H9 (cell line): ENCODE measurements around the gene OLA1. TPM values are rescaled to one million over a fixed set of nuclear protein-coding genes. Genes with fewer than 3 reads are reported as not detected.

Source experiments
- DNase-seq: peaks from one replicate; pipeline ENCODE4 v3.0.0-alpha.2; 2017
- H2AFZ ChIP-seq: one replicate; pipeline ENCODE4 v1.6.1; 2013; ENCODE audit warnings: mild to moderate bottlenecking, low read length, control low read depth, moderate library complexity
- H2AK5ac ChIP-seq: 2 replicates; pipeline ENCODE4 v1.6.1; 2013; ENCODE audit warnings: low read length, control low read depth, mixed read lengths; ENCODE audit not compliant: insufficient read length
- H2BK120ac ChIP-seq: one replicate; pipeline ENCODE4 v1.6.1; 2013; ENCODE audit warnings: low read depth, mild to moderate bottlenecking, low read length, control low read depth, inconsistent platforms; ENCODE audit not compliant: poor library complexity, severe bottlenecking
- H2BK12ac ChIP-seq: 2 replicates; pipeline ENCODE4 v1.6.1; 2013; ENCODE audit warnings: low read length, control low read depth, mixed read lengths, low read depth; ENCODE audit not compliant: insufficient read length
- H2BK15ac ChIP-seq: 2 replicates; pipeline ENCODE4 v1.6.1; 2013; ENCODE audit warnings: low read depth, low read length, control low read depth
- H2BK20ac ChIP-seq: one replicate; pipeline ENCODE4 v1.6.1; 2013; ENCODE audit warnings: low read depth, mild to moderate bottlenecking, low read length, control low read depth, inconsistent platforms; ENCODE audit not compliant: poor library complexity, severe bottlenecking
- H2BK5ac ChIP-seq: 2 replicates; pipeline ENCODE4 v1.6.1; 2013; ENCODE audit warnings: low read length, control low read depth, mixed read lengths; ENCODE audit not compliant: insufficient read length
- H3K14ac ChIP-seq: 2 replicates; pipeline ENCODE4 v1.6.1; 2013; ENCODE audit warnings: low read length, control low read depth; ENCODE audit not compliant: insufficient read depth
- H3K18ac ChIP-seq: 2 replicates; pipeline ENCODE4 v1.6.1; 2013; ENCODE audit warnings: low read depth, mild to moderate bottlenecking, mixed read lengths, low read length, control low read depth; ENCODE audit not compliant: insufficient read length
- H3K23ac ChIP-seq: 2 replicates; pipeline ENCODE4 v1.6.1; 2013; ENCODE audit warnings: low read length, control low read depth, mixed read lengths, low read depth; ENCODE audit not compliant: insufficient read length
- H3K23me2 ChIP-seq: 2 replicates; pipeline ENCODE4 v1.6.1; 2013; ENCODE audit warnings: low read depth, mild to moderate bottlenecking, mixed read lengths, low read length, control low read depth; ENCODE audit not compliant: insufficient read length, poor library complexity, severe bottlenecking
- H3K27ac ChIP-seq: 2 replicates; pipeline ENCODE4 v1.5.1; 2013; ENCODE audit warnings: low read length, control low read depth, mixed read lengths, low read depth; ENCODE audit not compliant: insufficient read length
- H3K27me3 ChIP-seq: 2 replicates; pipeline ENCODE4 v1.6.1; 2013; ENCODE audit warnings: low read length, control low read depth, inconsistent platforms; ENCODE audit not compliant: insufficient read depth
- H3K4ac ChIP-seq: 2 replicates; pipeline ENCODE4 v1.6.1; 2013; ENCODE audit warnings: low read depth, mild to moderate bottlenecking, control low read depth, inconsistent platforms, low read length, moderate library complexity
- H3K4me1 ChIP-seq: 2 replicates; pipeline ENCODE4 v1.6.1; 2013; ENCODE audit warnings: low read length, control low read depth, inconsistent platforms; ENCODE audit not compliant: insufficient read depth
- H3K4me2 ChIP-seq: 2 replicates; pipeline ENCODE4 v1.6.1; 2013; ENCODE audit warnings: low read length, control low read depth, mixed read lengths; ENCODE audit not compliant: insufficient read length, insufficient read depth
- H3K56ac ChIP-seq: 2 replicates; pipeline ENCODE4 v1.6.1; 2013; ENCODE audit warnings: low read depth, mild to moderate bottlenecking, mixed read lengths, low read length, control low read depth; ENCODE audit not compliant: insufficient read length
- H3K79me1 ChIP-seq: 2 replicates; pipeline ENCODE4 v1.6.1; 2013; ENCODE audit warnings: low read depth, mild to moderate bottlenecking, moderate library complexity, low read length, control low read depth, inconsistent platforms; ENCODE audit not compliant: insufficient read depth, poor library complexity, severe bottlenecking
- H3K79me2 ChIP-seq: 2 replicates; pipeline ENCODE4 v1.6.1; 2013; ENCODE audit warnings: low read length, control low read depth, inconsistent platforms; ENCODE audit not compliant: insufficient read depth
- H3K9ac ChIP-seq: 2 replicates; pipeline ENCODE4 v1.6.1; 2013; ENCODE audit warnings: low read length, control low read depth, mixed read lengths; ENCODE audit not compliant: insufficient read length; ENCODE audit errors: extremely low read depth
- H3K9me3 ChIP-seq: one replicate; pipeline ENCODE4 v1.6.1; 2013; ENCODE audit warnings: low read depth, low read length, inconsistent platforms; ENCODE audit not compliant: control insufficient read depth
- H3T11ph ChIP-seq: one replicate; pipeline ENCODE4 v1.6.1; 2013; ENCODE audit warnings: mild to moderate bottlenecking, low read length, control low read depth, inconsistent platforms
- H4K20me1 ChIP-seq: one replicate; pipeline ENCODE4 v1.6.1; 2013; ENCODE audit not compliant: control insufficient read depth, insufficient read length, insufficient read depth
- H4K5ac ChIP-seq: 2 replicates; pipeline ENCODE4 v1.6.1; 2013; ENCODE audit warnings: low read depth, mild to moderate bottlenecking, mixed read lengths, low read length, control low read depth; ENCODE audit not compliant: insufficient read length
- H4K8ac ChIP-seq: replicated peaks from 2 replicates; pipeline ENCODE4 v1.6.1; 2013; ENCODE audit warnings: low read length, control low read depth, mixed read lengths, low read depth; ENCODE audit not compliant: insufficient read length
- H4K91ac ChIP-seq: 2 replicates; pipeline ENCODE4 v1.6.1; 2013; ENCODE audit warnings: low read depth, mild to moderate bottlenecking, moderate library complexity, mixed read lengths, low read length, control low read depth; ENCODE audit not compliant: insufficient read length
- H3K27ac Mint-ChIP-seq, 3 experiments: 2 replicates in 2 of 3; 3 replicates in 1 of 3; pipeline ENCODE4 v1.8.0; 2020 to 2021; ENCODE audit warnings: mixed read lengths in 3 of 3, mild to moderate bottlenecking in 1 of 3, moderate library complexity in 1 of 3
- H3K27me3 Mint-ChIP-seq: 2 replicates; pipeline ENCODE4 v1.8.0; 2021; ENCODE audit warnings: low read depth, mild to moderate bottlenecking, moderate library complexity, mixed read lengths
- H3K36me3 Mint-ChIP-seq, 3 experiments: 2 replicates in 2 of 3; 3 replicates in 1 of 3; pipeline ENCODE4 v1.8.0; 2020 to 2021; ENCODE audit warnings: low read depth in 3 of 3, mixed read lengths in 3 of 3; ENCODE audit not compliant: insufficient read depth in 1 of 3
- H3K4me1 Mint-ChIP-seq, 2 experiments: 2 replicates each; pipeline ENCODE4 v1.8.0; 2020; ENCODE audit warnings: mixed read lengths in 2 of 2
- H3K4me3 Mint-ChIP-seq, 2 experiments: 2 replicates in 1 of 2; 3 replicates in 1 of 2; pipeline ENCODE4 v1.8.0; 2020 to 2021; ENCODE audit warnings: mild to moderate bottlenecking in 2 of 2, mixed read lengths in 2 of 2, moderate library complexity in 1 of 2
- H3K9me3 Mint-ChIP-seq, 2 experiments: 2 replicates in 1 of 2; 3 replicates in 1 of 2; pipeline ENCODE4 v1.8.0; 2020; ENCODE audit warnings: mild to moderate bottlenecking in 2 of 2, mixed read lengths in 2 of 2, moderate library complexity in 1 of 2
- WGBS: extraction: QIAGEN DNeasy Blood & Tissue Kit; methylation state at CpG from one replicate; pipeline ENCODE4 v1.1.7; 2013; ENCODE audit warnings: missing lambda C conversion rate, low lambda C conversion rate, mixed read lengths; ENCODE audit not compliant: insufficient read length; ENCODE audit errors: extremely low coverage; 5-methylcytosine and 5-hydroxymethylcytosine counted together
- total RNA-seq: library from RNA; stranded (reverse); gene quantifications from 2 replicates; pipeline ENCODE4 v1.2.1, GENCODE V29; 2021
- TF ChIP-seq, protein P1 (sequence below): fragments of 200-600 bp; sonication (generic); conservative IDR thresholded peaks from 3 replicates; pipeline ENCODE4 v1.8.0; 2021; ENCODE audit warnings: antibody characterized with exemption, mild to moderate bottlenecking

Gene OLA1
- total RNA-seq, 1 experiment from 2014 or later = 133 TPM

DNA sequence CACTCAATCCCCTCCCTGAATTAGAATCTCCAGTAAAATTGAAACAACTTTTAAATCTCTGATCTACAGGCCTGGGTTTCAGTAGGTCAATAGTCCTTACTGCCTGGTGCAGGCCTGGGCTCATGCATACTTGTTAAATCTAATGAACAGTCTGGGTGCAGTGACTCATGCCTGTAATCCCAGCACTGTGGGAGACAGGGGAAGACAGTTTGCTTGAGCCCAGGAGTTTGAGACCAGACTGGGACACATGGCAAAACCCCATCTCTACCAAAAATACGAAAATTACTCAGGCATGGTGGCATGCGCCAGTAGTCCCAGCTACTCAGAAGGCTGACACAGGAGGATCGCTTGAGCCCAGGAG, 188.5 kb downstream of the OLA1 start:
- peaks cover 22 to 30% of the 10 kb centered on the region in 2 experiments for H3K4me1 Mint-ChIP-seq
- Histone ChIP-seq H3K14ac (no peak overlapping the region), H2BK20ac (no peak overlapping the region), H3K79me1 (no peaks in the 10 kb centered on the region), H3K56ac (no peak overlapping the region), H2BK12ac (no peak overlapping the region), H4K8ac (no peak overlapping the region), H4K91ac (no peak overlapping the region), H2BK120ac (no peak overlapping the region), H2AFZ (no peak overlapping the region), H4K20me1 (no peaks in the 10 kb centered on the region), H3K4me2 (no peak overlapping the region), H3K79me2 (no peaks in the 10 kb centered on the region), H2AK5ac (no peak overlapping the region), H2BK5ac (no peak overlapping the region), H3K27me3 (no peaks in the 10 kb centered on the region; the same call in 1 of the 2 replicates), H3K9me3 (peaks cover 9% of the 10 kb centered on the region), H3K9ac (no peak overlapping the region), H3K23ac (no peak overlapping the region), H4K5ac (no peak overlapping the region), H3K27ac (no peak overlapping the region), H3K23me2 (no peaks in the 10 kb centered on the region), H3K18ac (no peak overlapping the region), H3K4me1 (no peaks in the 10 kb centered on the region), H2BK15ac (no peak overlapping the region), H3K4ac (no peak overlapping the region), H3T11ph (no peak overlapping the region)
- H3K36me3 Mint-ChIP-seq = peaks cover 6 to 18% (median 14%) of the 10 kb centered on the region in 3 experiments; a peak in 6 of 7 replicates
- no CpG with 5 or more reads among the region's 3 CpGs for WGBS
- DNase-seq = no peak
- H3K27ac Mint-ChIP-seq = no peak overlapping the region
- peaks cover 1% of the 10 kb centered on the region for H3K27me3 Mint-ChIP-seq
- no peak overlapping the region for H3K4me3 Mint-ChIP-seq
- TF ChIP-seq, protein P1, sequence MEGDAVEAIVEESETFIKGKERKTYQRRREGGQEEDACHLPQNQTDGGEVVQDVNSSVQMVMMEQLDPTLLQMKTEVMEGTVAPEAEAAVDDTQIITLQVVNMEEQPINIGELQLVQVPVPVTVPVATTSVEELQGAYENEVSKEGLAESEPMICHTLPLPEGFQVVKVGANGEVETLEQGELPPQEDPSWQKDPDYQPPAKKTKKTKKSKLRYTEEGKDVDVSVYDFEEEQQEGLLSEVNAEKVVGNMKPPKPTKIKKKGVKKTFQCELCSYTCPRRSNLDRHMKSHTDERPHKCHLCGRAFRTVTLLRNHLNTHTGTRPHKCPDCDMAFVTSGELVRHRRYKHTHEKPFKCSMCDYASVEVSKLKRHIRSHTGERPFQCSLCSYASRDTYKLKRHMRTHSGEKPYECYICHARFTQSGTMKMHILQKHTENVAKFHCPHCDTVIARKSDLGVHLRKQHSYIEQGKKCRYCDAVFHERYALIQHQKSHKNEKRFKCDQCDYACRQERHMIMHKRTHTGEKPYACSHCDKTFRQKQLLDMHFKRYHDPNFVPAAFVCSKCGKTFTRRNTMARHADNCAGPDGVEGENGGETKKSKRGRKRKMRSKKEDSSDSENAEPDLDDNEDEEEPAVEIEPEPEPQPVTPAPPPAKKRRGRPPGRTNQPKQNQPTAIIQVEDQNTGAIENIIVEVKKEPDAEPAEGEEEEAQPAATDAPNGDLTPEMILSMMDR = no peak
- H3K9me3 Mint-ChIP-seq = peaks cover 19 to 23% of the 10 kb centered on the region in 2 experiments
